ENCODE results near the gene SLX4IP.

Gene SLX4IP

DNA sequence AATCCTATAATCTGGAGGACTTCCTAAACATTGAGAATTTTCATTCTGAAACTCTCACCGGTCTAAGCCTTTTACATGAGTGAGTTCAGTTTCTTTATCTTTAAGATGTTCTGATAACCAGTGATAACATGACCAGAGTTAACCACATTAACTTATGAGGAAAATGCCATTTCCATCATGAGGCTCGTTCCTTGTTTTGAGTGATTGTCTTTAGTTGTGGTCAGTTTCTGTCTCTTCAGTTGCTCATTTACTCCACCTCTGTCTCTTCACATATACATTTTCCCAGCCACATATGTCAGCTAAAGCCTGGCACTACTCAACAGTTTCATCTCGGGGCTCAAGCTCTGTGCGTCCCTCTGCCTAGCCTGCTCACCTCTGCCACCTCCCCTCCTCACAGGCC is 168.3 kb downstream of the SLX4IP start:
- no peak overlapping the region for H2BK15ac ChIP-seq (replicated peaks; ENCODE audit: low read depth)
- H3K79me1 ChIP-seq (ENCODE audit: low read length) = no peaks in the 10 kb centered on the region
- no peak overlapping the region for H2BK120ac ChIP-seq (ENCODE audit: low read depth, low read length)
- no peak overlapping the region for H3K56ac ChIP-seq (ENCODE audit: low read length)
- no peak overlapping the region for H2AK5ac ChIP-seq (ENCODE audit: low read length)
- no peak overlapping the region for H3K23ac ChIP-seq (ENCODE audit: low read length)
- H3K27me3 ChIP-seq (ENCODE audit: insufficient read depth, low read length, poor library complexity) = no peaks in the 10 kb centered on the region
- no CpG with 5 or more reads among the region's 4 CpGs for WGBS (ENCODE audit: extremely low coverage, insufficient coverage, low lambda C conversion rate)
- H3K4me1 ChIP-seq (ENCODE audit: control insufficient read depth, low read depth, low read length) = no peaks in the 10 kb centered on the region
- no peak overlapping the region for H3K18ac ChIP-seq (ENCODE audit: low read length)
- H3K4ac ChIP-seq (ENCODE audit: low read depth, low read length) = no peak overlapping the region
- no peak overlapping the region for H4K5ac ChIP-seq (ENCODE audit: low read length)
- DNase-seq = no peak
- no peak overlapping the region for H3K4me2 ChIP-seq (ENCODE audit: low read length)
- H3K27ac ChIP-seq (ENCODE audit: low read depth, low read length) = no peak overlapping the region
- no peaks in the 10 kb centered on the region for H3K36me3 ChIP-seq (ENCODE audit: control insufficient read depth, insufficient read depth, low read length)
- no peak overlapping the region for H3K4me3 ChIP-seq (ENCODE audit: low read length)
- H3K9ac ChIP-seq (ENCODE audit: low read length) = no peak overlapping the region
- H3K79me2 ChIP-seq (ENCODE audit: control insufficient read depth, insufficient read depth, low read length) = no peaks in the 10 kb centered on the region
- H2BK5ac ChIP-seq (ENCODE audit: low read length) = no peak overlapping the region
- no peak overlapping the region for H4K8ac ChIP-seq (ENCODE audit: low read depth, low read length)

DNA sequence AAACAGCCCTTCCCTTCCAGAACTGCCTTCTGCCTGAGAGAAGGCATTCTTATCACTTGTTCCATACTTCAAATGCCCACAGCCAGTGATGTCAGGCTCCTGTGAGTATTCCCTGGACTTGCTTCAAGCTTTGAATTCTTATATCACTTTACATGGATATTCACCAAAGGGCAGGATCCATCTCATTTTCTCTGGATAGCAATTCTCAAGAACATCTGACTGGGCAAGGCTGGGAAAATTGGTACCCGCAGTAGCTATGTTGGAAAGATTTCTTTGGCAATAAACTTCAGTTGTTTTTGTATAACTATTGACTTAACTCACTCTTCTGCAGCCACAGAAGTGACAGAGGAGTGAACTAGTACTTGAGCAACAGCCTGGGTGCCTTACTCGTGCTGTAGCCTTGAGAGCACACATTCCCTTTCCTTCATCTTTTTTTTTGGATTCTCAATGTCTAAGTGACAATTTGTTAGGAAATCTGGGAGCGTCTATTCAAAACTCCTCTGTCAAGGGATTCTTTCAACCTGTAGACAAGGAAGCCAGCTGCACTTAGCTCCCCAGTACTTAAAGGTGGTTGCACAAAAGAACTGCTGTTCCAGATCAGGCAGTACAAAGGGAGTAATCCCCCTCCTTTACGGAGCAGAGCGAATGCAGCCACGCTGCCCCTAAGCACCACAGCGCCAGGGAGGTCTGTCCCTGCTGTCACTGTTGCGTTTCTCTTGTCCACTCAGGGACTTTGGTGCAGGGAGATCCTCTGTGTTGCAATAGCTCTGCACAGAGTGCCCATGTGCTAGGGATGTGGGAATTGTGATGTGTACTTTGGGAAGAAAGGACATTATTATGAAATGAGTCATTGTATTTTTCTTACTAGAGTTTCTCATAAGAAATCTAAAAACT is 169.1 kb downstream of the SLX4IP start:
- H2BK15ac ChIP-seq (replicated peaks; ENCODE audit: low read depth) = no peak overlapping the region
- H4K8ac ChIP-seq (ENCODE audit: low read depth, low read length) = no peak overlapping the region
- DNase-seq = no peak
- no peak overlapping the region for H3K23ac ChIP-seq (ENCODE audit: low read length)
- H3K79me2 ChIP-seq (ENCODE audit: control insufficient read depth, insufficient read depth, low read length) = no peaks in the 10 kb centered on the region
- H3K79me1 ChIP-seq (ENCODE audit: low read length) = no peaks in the 10 kb centered on the region
- no peak overlapping the region for H4K5ac ChIP-seq (ENCODE audit: low read length)
- no peak overlapping the region for H3K18ac ChIP-seq (ENCODE audit: low read length)
- H3K56ac ChIP-seq (ENCODE audit: low read length) = no peak overlapping the region
- no peak overlapping the region for H3K4ac ChIP-seq (ENCODE audit: low read depth, low read length)
- H3K4me1 ChIP-seq (ENCODE audit: control insufficient read depth, low read depth, low read length) = no peaks in the 10 kb centered on the region
- no peak overlapping the region for H2BK120ac ChIP-seq (ENCODE audit: low read depth, low read length)
- no peak overlapping the region for H3K4me3 ChIP-seq (ENCODE audit: low read length)
- H3K36me3 ChIP-seq (ENCODE audit: control insufficient read depth, insufficient read depth, low read length) = no peaks in the 10 kb centered on the region
- H3K27ac ChIP-seq (ENCODE audit: low read depth, low read length) = no peak overlapping the region
- H2BK5ac ChIP-seq (ENCODE audit: low read length) = no peak overlapping the region
- no CpG with 5 or more reads among the region's 8 CpGs for WGBS (ENCODE audit: extremely low coverage, insufficient coverage, low lambda C conversion rate)
- H3K27me3 ChIP-seq (ENCODE audit: insufficient read depth, low read length, poor library complexity) = no peaks in the 10 kb centered on the region
- no peak overlapping the region for H2AK5ac ChIP-seq (ENCODE audit: low read length)
- H3K4me2 ChIP-seq (ENCODE audit: low read length) = no peak overlapping the region
- H3K9ac ChIP-seq (ENCODE audit: low read length) = no peak overlapping the region

DNA sequence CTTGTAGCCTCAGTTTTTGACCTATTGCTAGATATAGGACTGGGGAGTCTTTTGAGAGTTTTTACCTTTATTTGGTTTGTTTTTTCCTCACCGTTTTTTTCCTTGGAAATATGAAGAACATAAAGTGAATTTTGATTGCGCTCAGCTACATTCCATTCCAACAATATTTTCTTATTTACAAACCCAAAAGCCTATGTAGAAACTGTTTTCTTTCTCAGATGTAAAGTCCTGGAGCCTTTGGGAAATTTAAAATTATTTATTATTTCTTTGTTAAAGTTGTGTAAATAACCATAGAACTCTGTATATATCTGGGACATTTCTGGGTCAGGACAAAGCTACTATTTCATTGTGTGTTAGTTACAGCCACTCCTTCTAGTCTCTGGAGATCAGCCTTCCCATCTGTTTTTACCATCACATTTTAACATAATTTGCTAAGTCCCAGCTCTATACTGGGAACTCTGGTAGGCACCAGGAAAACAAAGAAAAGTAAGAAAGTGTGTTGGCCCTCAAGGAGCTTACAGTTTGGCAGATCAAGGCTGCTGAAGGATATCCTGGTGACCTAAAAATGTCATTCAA is 169.8 kb downstream of the SLX4IP start:
- H3K4me1 ChIP-seq (ENCODE audit: control insufficient read depth, low read depth, low read length) = no peaks in the 10 kb centered on the region
- H4K8ac ChIP-seq (ENCODE audit: low read depth, low read length) = no peak overlapping the region
- no peak for DNase-seq
- H3K4ac ChIP-seq (ENCODE audit: low read depth, low read length) = no peak overlapping the region
- no peaks in the 10 kb centered on the region for H3K27me3 ChIP-seq (ENCODE audit: insufficient read depth, low read length, poor library complexity)
- no peak overlapping the region for H4K5ac ChIP-seq (ENCODE audit: low read length)
- no peak overlapping the region for H2BK120ac ChIP-seq (ENCODE audit: low read depth, low read length)
- no peak overlapping the region for H3K4me3 ChIP-seq (ENCODE audit: low read length)
- no CpG with 5 or more reads among the region's 2 CpGs for WGBS (ENCODE audit: extremely low coverage, insufficient coverage, low lambda C conversion rate)
- H3K27ac ChIP-seq (ENCODE audit: low read depth, low read length) = no peak overlapping the region
- H3K4me2 ChIP-seq (ENCODE audit: low read length) = no peak overlapping the region
- no peaks in the 10 kb centered on the region for H3K79me2 ChIP-seq (ENCODE audit: control insufficient read depth, insufficient read depth, low read length)
- H3K36me3 ChIP-seq (ENCODE audit: control insufficient read depth, insufficient read depth, low read length) = no peaks in the 10 kb centered on the region
- no peak overlapping the region for H2BK15ac ChIP-seq (replicated peaks; ENCODE audit: low read depth)
- H2AK5ac ChIP-seq (ENCODE audit: low read length) = no peak overlapping the region
- no peaks in the 10 kb centered on the region for H3K79me1 ChIP-seq (ENCODE audit: low read length)
- H3K18ac ChIP-seq (ENCODE audit: low read length) = no peak overlapping the region
- no peak overlapping the region for H3K23ac ChIP-seq (ENCODE audit: low read length)
- H3K56ac ChIP-seq (ENCODE audit: low read length) = no peak overlapping the region
- no peak overlapping the region for H2BK5ac ChIP-seq (ENCODE audit: low read length)
- no peak overlapping the region for H3K9ac ChIP-seq (ENCODE audit: low read length)

DNA sequence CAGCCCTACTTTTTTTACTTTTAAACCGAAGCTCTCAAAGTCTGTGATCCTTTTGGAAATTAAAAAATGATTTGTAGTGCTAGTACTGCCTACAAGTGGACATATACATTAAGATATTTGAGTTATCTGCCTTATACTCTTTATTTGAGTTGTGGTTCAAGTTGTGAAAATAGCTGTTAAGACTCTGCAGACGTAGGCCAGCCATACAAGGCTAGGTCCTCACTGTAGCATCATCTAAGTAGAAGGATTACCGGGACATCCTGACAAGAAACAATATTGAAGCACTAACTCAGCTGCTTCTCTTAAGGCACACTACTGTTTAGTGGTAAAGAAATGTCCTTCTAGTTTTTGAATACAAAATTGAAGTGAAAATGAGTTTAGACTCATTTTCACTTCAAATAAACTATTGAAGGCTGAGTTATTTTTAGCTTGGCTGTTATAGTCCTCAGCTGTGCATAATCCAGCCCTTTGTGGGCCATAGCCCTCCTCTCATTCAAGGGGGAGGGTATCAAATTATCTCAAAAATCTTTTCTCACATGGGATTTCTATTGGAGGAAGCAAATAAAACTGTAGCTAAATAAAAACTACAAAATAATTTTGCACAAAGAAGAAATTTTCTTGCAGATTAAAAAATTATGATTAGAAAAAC is 170.6 kb downstream of the SLX4IP start:
- H3K27ac ChIP-seq (ENCODE audit: low read depth, low read length) = no peak overlapping the region

DNA sequence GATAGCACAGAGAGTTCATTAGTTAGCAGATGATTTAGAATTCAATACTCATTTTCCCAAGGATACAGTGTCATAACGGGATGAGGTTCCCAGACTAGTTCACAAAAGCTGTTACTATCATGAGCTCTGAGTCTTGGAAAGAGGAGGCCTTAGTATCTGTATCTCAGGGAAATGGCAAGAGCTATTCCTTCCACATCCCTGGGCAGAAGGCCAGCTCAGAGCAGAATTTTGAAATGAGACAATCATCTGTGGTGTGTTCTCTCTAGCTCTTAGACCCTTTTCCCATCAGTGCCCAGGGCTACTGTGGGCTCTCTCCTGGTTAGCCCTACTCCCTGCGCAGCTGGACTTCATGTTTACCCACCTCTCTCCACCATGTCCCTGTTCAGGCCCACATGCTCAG is 174.2 kb downstream of the SLX4IP start:
- no peak overlapping the region for H3K18ac ChIP-seq (ENCODE audit: low read length)
- H2AK5ac ChIP-seq (ENCODE audit: low read length) = no peak overlapping the region
- H3K79me1 ChIP-seq (ENCODE audit: low read length) = no peaks in the 10 kb centered on the region
- H3K23ac ChIP-seq (ENCODE audit: low read length) = no peak overlapping the region
- H2BK15ac ChIP-seq (replicated peaks; ENCODE audit: low read depth) = no peak overlapping the region
- H3K27ac ChIP-seq (ENCODE audit: low read depth, low read length) = no peak overlapping the region
- H3K27me3 ChIP-seq (ENCODE audit: insufficient read depth, low read length, poor library complexity) = no peaks in the 10 kb centered on the region
- no peak overlapping the region for H2BK5ac ChIP-seq (ENCODE audit: low read length)
- no peak overlapping the region for H3K56ac ChIP-seq (ENCODE audit: low read length)
- H3K4ac ChIP-seq (ENCODE audit: low read depth, low read length) = no peak overlapping the region
- no peaks in the 10 kb centered on the region for H3K36me3 ChIP-seq (ENCODE audit: control insufficient read depth, insufficient read depth, low read length)
- H3K79me2 ChIP-seq (ENCODE audit: control insufficient read depth, insufficient read depth, low read length) = no peaks in the 10 kb centered on the region
- WGBS (ENCODE audit: extremely low coverage, insufficient coverage, low lambda C conversion rate) = no CpG with 5 or more reads among the region's 2 CpGs
- no peak overlapping the region for H3K9ac ChIP-seq (ENCODE audit: low read length)
- H3K4me1 ChIP-seq (ENCODE audit: control insufficient read depth, low read depth, low read length) = no peaks in the 10 kb centered on the region
- H3K4me2 ChIP-seq (ENCODE audit: low read length) = no peak overlapping the region
- no peak overlapping the region for H2BK120ac ChIP-seq (ENCODE audit: low read depth, low read length)
- DNase-seq = no peak
- no peak overlapping the region for H4K5ac ChIP-seq (ENCODE audit: low read length)
- H4K8ac ChIP-seq (ENCODE audit: low read depth, low read length) = no peak overlapping the region
- H3K4me3 ChIP-seq (ENCODE audit: low read length) = no peak overlapping the region

More for the DNA sequence above, 170.6 kb downstream of the SLX4IP start:
- no peaks in the 10 kb centered on the region for H3K79me2 ChIP-seq (ENCODE audit: control insufficient read depth, insufficient read depth, low read length)
- no peak overlapping the region for H3K56ac ChIP-seq (ENCODE audit: low read length)
- H2BK15ac ChIP-seq (replicated peaks; ENCODE audit: low read depth) = no peak overlapping the region
- H3K4me1 ChIP-seq (ENCODE audit: control insufficient read depth, low read depth, low read length) = no peaks in the 10 kb centered on the region
- no peak overlapping the region for H3K4ac ChIP-seq (ENCODE audit: low read depth, low read length)
- no peak overlapping the region for H2AK5ac ChIP-seq (ENCODE audit: low read length)
- H3K4me2 ChIP-seq (ENCODE audit: low read length) = no peak overlapping the region
- no peak overlapping the region for H3K23ac ChIP-seq (ENCODE audit: low read length)
- H3K79me1 ChIP-seq (ENCODE audit: low read length) = no peaks in the 10 kb centered on the region
- no peak for DNase-seq
- no peak overlapping the region for H3K9ac ChIP-seq (ENCODE audit: low read length)
- H4K5ac ChIP-seq (ENCODE audit: low read length) = no peak overlapping the region
- no peaks in the 10 kb centered on the region for H3K36me3 ChIP-seq (ENCODE audit: control insufficient read depth, insufficient read depth, low read length)
- H2BK5ac ChIP-seq (ENCODE audit: low read length) = no peak overlapping the region
- no peak overlapping the region for H3K18ac ChIP-seq (ENCODE audit: low read length)
- no peaks in the 10 kb centered on the region for H3K27me3 ChIP-seq (ENCODE audit: insufficient read depth, low read length, poor library complexity)
- no peak overlapping the region for H2BK120ac ChIP-seq (ENCODE audit: low read depth, low read length)
- H4K8ac ChIP-seq (ENCODE audit: low read depth, low read length) = no peak overlapping the region
- H3K4me3 ChIP-seq (ENCODE audit: low read length) = no peak overlapping the region
- no CpG with 5 or more reads among the region's 3 CpGs for WGBS (ENCODE audit: extremely low coverage, insufficient coverage, low lambda C conversion rate)
